HFF-Myc (cell line): ENCODE data around the gene WDR12.
"Not testable (repeated sequence)": the region's sequence is repeated elsewhere in the genome, so short reads cannot be mapped to it uniquely, and the experiment has no call there.

ENCODE experiments used
- DNase-seq: peaks from one replicate; pipeline ENCODE4 v3.0.0-alpha.2; 2011; ENCODE audit warnings: low read depth; ENCODE audit errors: extremely low read depth
- H3K4me3 ChIP-seq: replicated peaks from 2 replicates; pipeline ENCODE4 v1.5.1; 2011; ENCODE audit warnings: low read depth, mild to moderate bottlenecking, control low read depth, low read length
- CTCF ChIP-seq: IDR thresholded peaks from 2 replicates; pipeline ENCODE4 v1.5.1; 2012; ENCODE audit warnings: mild to moderate bottlenecking, low read depth, low read length, control low read depth; ENCODE audit errors: missing control alignments

Gene WDR12

GRCh38 chr2:202881570-202881969 is 29.9 kb downstream of the WDR12 start:
- no peak for TF ChIP-seq CTCF
- DNase-seq: no peak
- no peak overlapping the region for H3K4me3 ChIP-seq

GRCh38 chr2:202877699-202878098 is 33.8 kb downstream of the WDR12 start:
- no peak overlapping the region for H3K4me3 ChIP-seq
- TF ChIP-seq CTCF: no peak
- DNase-seq: no peak

- no peak for TF ChIP-seq CTCF
- DNase-seq: no peak
Measured at GRCh38 chr2:202871300-202872141, 40.0 kb downstream of the WDR12 start, which contains the start of gene ICA1L. TSS of gene ICA1L (minus strand) at chr2:202871766. CDS start at chr2:202829009, 42,757 bp downstream.

GRCh38 chr2:202870431-202871299 is 40.8 kb downstream of the WDR12 start:
- peak overlapping the region; percentile 68 for H3K4me3 ChIP-seq
- TF ChIP-seq CTCF: peak; percentile 56
- DNase-seq: peak; percentile 38

More at GRCh38 chr2:202871300-202872141, 40.0 kb downstream of the WDR12 start, which contains the start of gene ICA1L:
- peak within 1 kb of the TSS; percentile 68 for H3K4me3 ChIP-seq

GRCh38 chr2:202861987-202862386 is 49.5 kb downstream of the WDR12 start:
- no peak for TF ChIP-seq CTCF
- no peak for DNase-seq
- no peak overlapping the region for H3K4me3 ChIP-seq

- DNase-seq: no peak
- no peak overlapping the region for H3K4me3 ChIP-seq
- TF ChIP-seq CTCF: no peak
Measured at GRCh38 chr2:202858601-202859000, 52.9 kb downstream of the WDR12 start.

GRCh38 chr2:202849343-202849742 is 62.1 kb downstream of the WDR12 start:
- DNase-seq, H3K4me3 ChIP-seq: not testable (repeated sequence)
